Activated T-cell treated with anti-CD3 and anti-CD28 coated beads for 4 hours (primary cell): ENCODE data around the gene FMN2.
"Not testable (repeated sequence)": the region's sequence is repeated elsewhere in the genome, so short reads cannot be mapped to it uniquely, and the experiment has no call there.

Experiments used
- DNase-seq: peaks from one replicate; pipeline ENCODE4 v3.0.0-alpha.2; 2020

Gene FMN2

DNA sequence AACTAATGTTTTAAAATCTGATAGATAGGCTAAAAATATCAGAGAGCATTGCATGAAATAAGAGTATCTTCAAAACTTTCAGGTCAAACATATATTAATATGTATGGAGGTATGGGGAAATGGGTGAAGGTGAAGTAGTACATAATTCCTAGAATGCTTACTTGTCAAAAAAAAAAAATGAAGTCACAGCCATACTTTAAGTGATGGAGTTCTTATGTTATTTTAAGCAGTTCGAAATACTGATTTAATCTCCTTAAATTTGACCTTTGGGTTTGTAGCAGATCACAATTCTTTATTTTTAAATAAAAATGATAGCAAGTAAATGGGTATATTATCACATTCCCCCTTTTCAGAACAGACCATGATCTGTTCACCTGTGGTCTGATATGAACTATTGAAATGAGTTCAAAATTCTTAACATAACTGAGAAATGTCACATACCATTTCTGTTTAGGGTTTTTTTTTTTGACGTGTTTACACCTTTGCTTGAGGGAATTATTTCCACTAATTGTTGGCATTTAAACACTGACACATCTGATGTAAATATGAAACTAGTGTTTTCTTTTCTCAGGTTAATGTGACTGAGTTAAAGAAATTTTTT lies 300.1 kb downstream of the FMN2 start:
- no peak for DNase-seq

DNA sequence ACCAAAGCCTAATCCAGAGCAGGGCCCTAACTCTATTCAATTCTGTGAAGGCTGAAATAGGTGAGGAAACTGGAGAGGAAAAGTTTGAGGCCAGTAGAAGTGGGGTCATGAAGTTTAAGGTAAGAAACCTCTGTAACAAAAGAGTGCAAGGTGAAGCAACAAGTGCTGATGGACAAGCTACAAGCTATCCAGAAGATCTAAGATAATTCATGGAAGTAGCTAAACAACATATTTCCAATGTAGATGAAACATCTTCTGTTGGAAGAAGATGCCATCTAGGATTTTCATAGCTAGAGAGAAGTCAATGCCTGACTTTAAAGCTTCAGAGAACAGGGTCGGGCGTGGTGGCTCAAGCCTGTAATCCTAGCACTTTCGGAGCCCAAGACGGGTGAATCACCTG lies 302.7 kb downstream of the FMN2 start:
- no peak for DNase-seq

DNA sequence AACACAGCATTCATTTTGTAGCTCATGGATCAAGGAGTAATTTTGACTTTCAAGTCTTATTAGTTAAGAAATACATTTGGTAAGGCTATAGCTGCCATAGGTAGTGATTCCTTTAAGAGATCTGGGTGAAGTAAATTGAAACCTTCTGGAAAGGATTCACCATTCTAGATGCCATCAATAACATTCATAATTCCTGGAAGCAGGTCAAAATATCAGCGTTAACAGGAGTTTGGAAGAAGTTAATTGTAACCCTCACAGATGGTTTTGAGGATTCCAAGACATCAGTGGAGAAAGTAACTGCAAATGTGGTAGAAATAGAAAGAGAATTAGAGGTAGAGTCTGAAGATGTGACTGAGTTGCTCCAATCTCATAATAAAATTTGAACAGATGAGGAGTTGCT lies 303.7 kb downstream of the FMN2 start:
- DNase-seq: no peak

GRCh38 chr1:240399381-240399780 lies 307.7 kb downstream of the FMN2 start:
- no peak for DNase-seq

GRCh38 chr1:240401731-240402130 lies 310.0 kb downstream of the FMN2 start:
- DNase-seq: no peak

GRCh38 chr1:240402326-240402725 lies 310.6 kb downstream of the FMN2 start:
- no peak for DNase-seq

- no peak for DNase-seq
Observed at GRCh38 chr1:240404286-240404685, 312.6 kb downstream of the FMN2 start.

GRCh38 chr1:240405751-240406150 lies 314.1 kb downstream of the FMN2 start:
- no peak for DNase-seq

DNA sequence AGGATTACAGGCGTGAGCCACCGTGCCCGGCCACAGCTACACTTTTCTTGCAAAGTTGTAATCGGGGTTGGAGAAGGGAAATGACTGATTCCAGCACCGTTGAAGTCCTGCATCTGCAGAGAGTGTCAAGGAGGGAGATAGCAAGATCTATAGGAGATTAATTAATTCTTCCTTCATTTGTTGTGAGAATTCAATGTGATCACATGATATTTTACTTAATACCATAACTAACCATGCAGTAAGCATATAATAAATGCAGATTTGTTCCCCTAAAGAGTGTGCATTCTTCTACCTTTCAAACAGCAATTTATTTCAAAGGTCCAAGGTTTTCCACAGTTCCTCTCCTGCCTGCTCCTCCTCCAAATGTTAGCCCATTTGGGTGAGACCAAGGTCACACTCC lies 315.7 kb downstream of the FMN2 start:
- no peak for DNase-seq

- no peak for DNase-seq
Observed at GRCh38 chr1:240409615-240410014, 317.9 kb downstream of the FMN2 start.

GRCh38 chr1:240413732-240414131 lies 322.0 kb downstream of the FMN2 start:
- no peak for DNase-seq

DNA sequence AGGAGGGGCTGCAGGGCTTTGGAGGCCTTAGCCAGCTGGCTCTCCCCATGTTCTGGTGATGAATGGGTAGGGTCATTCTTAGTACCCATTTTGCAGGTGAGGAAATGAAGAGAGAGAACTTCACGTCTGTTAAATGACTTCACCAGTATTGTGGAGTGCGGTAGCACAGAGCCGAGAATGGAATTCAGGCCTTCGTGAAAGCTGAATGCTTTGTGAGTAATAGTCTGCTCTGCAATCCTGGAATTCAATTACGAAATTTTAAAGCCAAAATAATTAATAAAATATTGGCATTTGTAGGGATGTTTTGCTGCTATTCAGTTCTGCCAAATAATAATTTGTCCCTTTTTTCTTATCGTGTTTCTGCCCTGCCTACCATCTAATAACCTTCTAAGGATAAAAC lies 322.6 kb downstream of the FMN2 start:
- no peak for DNase-seq

DNA sequence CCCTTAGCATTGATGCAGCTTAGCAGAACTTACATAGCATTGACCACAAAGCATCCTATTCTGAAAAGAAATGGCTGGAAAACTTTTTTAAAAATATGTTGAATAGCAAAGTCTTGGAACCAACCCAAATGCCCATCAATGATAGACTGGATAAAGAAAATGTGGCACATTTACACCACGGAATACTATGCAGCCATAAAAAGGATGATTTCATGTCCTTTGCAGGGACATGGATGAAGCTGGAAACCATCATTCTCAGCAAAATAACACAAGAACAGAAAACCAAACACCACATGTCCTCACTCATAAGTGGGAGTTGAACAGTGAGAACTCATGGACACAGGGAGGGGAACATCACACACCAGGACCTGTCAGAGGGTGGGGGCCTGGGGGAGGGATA lies 323.3 kb downstream of the FMN2 start:
- not testable (repeated sequence) for DNase-seq

DNA sequence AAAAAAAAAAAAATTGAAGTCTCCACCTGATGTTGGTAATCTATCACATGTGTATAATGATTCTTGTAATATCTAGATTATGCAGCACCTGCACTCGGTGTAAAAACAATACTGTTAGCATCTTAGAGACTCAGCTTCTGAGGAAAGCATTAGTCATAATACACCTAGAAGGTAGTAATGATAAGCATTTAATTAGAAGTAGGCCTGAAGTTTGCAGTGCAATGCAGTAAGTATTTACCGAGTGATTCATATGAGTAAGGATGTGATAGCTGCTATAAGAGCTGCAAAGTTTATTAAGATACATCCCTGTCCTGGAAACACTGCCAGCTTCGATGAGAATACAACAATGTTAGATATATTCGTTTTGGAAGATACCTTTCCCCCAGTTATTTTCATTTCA lies 323.8 kb downstream of the FMN2 start:
- DNase-seq: no peak

DNA sequence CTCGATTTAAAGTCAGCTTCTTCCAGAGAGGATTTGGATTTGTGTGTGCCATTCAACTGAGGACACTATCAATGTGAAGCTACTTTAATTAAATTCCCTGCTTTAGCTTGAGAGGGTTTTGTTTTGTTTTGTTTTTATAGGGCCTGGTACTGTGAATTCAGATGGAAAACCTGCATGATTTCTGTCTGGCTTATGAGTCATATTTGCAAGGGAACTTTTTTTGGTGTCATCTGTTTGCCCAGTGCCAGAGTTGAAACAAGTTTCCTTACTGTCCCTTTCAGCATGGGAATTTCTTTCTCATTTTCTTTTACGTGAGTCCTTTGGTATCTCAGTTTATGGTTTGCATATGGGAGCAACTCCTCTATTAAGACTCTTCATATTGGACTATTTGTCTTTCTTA lies 325.6 kb downstream of the FMN2 start:
- DNase-seq: no peak

DNA sequence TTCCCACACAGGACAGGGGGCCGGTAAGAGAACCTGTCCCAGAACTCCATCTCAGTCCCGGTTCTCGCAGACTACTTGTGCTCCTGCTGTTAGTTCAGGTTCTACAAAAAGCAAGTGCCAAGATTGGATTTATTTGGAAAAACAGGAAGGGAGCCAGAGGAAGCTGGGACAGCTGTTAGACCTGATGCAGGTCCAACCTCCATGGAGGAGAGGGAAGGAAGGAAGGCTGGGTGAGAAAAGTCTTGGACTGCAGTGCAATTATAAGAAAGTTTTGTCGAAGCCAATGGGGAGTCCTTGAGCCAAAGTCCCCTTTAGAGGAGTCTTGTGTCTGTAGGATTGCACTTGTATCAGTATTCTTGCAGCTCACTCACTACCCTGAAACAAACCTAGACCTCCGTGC lies 329.1 kb downstream of the FMN2 start:
- DNase-seq: no peak

DNA sequence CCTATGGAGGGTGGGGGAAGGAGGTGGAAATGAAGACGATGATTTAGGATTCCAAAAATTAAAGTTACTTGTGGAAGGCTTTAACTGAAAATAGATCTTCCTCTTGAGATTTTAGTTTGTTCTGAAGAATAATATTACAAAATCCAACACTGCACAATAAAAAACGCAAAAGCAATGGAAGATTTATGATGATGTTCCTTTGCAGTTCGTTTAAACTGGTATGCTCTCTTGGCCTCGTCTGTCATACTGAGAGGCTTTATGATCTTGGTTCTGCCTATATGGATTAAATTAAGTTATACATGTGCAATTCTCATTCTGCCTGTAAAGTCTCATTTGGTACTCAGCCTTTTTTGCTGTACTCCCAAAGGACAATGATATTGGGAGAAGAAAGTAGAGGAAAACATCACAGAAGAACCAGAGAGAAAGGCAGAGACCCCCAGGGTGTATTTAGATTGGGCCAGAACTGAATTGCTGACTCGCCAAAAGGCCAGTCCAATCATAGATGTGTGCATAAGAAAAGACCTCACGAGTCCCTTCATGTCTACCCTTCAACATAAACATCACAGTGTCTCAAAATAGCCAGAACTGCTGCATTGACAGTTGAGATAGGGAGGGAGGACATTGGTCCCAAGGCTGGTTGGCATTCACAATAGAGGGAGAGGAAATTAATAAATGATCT lies 331.7 kb downstream of the FMN2 start:
- DNase-seq: no peak

DNA sequence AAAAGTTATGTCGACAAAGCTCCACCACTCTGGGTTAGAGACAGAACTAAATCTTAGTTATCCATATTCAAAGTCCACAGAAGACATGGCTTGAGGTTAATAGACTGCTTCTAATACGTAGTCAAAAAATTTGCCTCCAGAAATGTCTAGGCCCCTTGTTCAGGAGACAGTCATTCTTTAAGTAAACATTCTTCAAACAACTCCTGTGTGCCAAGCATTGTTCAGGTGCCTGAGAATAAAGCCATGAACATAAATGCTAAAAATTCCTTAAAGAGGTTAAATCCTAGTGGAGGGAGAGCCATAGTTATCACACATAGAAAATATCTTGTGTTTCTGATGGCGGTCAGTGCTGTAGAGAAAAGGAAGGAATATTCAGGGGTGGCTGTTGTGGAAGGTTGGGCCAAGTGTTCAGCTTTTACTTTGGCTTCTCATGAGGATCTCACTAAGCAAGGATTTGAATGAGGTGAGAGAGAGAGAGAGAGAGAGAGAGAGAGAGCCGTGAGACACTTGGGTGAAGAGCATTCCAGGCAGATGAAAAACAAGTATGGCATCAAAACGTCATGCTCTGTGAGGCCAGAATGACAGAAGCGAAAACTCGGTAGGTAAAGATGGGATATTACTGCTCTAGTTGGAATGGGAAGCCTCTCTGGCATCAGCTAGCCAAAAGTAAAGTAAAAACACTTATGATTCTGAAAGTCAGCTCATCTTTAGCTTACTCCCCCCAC lies 333.2 kb downstream of the FMN2 start:
- no peak for DNase-seq

GRCh38 chr1:240426051-240426450 lies 334.4 kb downstream of the FMN2 start:
- DNase-seq: no peak

DNA sequence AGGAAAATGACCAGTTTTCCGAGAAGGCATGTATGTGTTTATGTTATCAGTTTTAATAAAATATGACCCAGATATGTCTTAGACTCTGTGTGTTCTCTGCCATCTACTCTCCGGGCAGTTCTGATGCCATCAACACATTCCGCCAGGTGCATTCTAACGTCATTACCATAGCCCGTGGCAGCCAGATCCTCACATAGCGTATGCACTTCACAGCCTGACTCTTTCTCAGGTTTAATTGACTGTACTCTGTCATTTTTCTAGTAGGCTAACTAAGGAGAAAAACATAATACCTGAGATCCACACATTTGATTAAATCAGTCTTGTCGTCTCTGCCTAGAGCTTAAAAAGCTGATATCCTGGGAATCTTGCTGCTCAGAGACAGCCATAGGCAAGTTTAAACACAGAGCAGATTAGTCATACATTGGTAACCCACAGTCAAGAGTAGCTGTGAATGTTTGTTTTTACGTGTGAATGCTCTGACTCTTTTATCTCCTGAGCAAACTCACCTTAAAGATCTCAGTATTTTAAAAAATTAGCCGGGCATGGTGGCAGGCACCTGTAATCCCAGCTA lies 344.4 kb downstream of the FMN2 start:
- DNase-seq: no peak

DNA sequence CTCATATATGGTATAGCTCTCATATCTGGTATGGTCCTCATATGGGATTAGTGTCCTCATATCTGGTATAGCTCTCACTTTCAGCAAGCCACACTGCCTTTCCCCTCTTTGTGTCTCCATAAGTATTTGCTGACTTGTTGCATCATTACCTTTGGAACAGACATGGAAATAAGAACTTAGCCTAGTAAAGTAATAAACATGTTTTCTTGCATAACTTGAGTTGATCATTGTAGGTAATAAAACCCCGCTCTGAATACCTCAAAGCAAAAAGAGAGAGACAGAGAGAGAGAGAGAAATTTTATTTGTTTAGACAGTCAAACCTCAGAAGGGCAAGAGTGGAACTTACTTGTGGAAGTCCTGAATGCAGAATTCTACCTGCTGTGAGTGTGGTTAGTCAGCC lies 350.0 kb downstream of the FMN2 start:
- no peak for DNase-seq

- DNase-seq: no peak
Observed at GRCh38 chr1:240445369-240445768, 353.7 kb downstream of the FMN2 start.

DNA sequence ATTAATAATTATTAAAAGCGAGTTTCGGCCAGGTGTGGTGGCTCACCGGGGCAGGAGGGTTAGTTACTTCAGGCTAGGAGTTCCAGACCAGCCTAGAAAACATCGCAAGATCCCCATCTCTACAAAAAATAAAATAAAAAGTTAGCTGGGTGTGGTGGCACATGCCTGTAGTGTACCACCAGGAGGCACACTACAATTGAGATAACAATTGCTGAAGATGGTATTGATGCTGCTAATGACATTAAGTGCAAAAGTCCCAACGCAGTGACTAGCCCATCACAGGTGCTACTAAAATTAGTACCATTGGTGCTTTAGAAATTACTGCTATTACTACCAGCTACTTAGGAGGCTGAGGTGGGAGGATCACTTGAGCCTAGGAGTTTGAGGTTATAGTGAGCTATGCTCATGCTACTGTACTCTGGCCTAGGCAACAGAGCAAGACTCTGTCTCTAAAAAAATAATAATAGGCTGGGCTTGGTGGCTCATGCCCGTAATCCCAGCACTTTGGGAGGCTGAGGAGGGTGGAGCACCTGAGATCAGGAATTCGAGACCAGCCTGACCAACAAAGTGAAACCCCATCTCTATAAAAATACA lies 363.6 kb downstream of the FMN2 start:
- DNase-seq: no peak

DNA sequence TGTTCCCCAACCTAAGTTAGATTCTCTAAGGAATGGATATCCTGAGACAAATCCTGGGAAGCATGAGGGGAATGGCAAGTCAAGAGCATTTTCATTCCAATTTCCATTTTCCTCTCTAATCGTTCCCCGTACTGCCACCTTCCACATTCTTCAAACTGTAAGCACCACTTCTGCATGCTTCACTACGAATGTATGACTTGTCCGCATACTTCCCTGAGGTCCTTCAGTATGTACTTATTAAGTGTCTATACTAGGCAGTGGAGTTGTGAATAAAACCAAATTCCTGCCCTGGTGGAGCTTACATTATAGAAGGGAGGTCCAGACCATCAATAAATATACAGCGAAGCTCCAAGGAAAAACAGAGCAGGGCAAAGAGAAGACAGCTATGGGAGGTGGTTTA lies 365.5 kb downstream of the FMN2 start:
- DNase-seq: no peak
